NK-92 treated with Interleukin-12 subunit alpha and Interleukin-12 subunit beta, amount 100 ng/mL, for 24 hours (cell line): ENCODE data around the gene OR10W1.

Source experiments
- DNase-seq: peaks from one replicate; lab custom pipeline; 2025; lab: John Stamatoyannopoulos, UW

The OR10W1 gene

GRCh38 chr11:58268142-58268541 lies at the start of gene OR10W1:
OR10W1 (minus strand) TSS chr11:58268260; CDS start chr11:58267858, 402 bp downstream.
- no peak for DNase-seq

- DNase-seq, result no peak
Observed at GRCh38 chr11:58316142-58316541, 48.1 kb upstream of the OR10W1 start.

GRCh38 chr11:58301576-58301975 lies 33.5 kb upstream of the OR10W1 start:
- DNase-seq, result no peak

- no peak for DNase-seq
Observed at GRCh38 chr11:58292017-58292416, 24.0 kb upstream of the OR10W1 start.

- no peak for DNase-seq
Observed at GRCh38 chr11:58289266-58289665, 21.2 kb upstream of the OR10W1 start.

- DNase-seq, result no peak
Observed at GRCh38 chr11:58286249-58286648, 18.2 kb upstream of the OR10W1 start.

GRCh38 chr11:58285483-58286040 lies 17.5 kb upstream of the OR10W1 start:
- no peak for DNase-seq

GRCh38 chr11:58276151-58276550 lies 8.1 kb upstream of the OR10W1 start:
- DNase-seq, result no peak

GRCh38 chr11:58275002-58275401 lies 6.9 kb upstream of the OR10W1 start:
- no peak for DNase-seq

GRCh38 chr11:58259983-58260382 lies 8.1 kb downstream of the OR10W1 start:
- no peak for DNase-seq

- DNase-seq, result no peak
Observed at GRCh38 chr11:58254936-58255335, 13.1 kb downstream of the OR10W1 start.

GRCh38 chr11:58243954-58244353 lies 24.1 kb downstream of the OR10W1 start:
- no peak for DNase-seq

- DNase-seq, result no peak
Observed at GRCh38 chr11:58227956-58228615, 40.0 kb downstream of the OR10W1 start.

GRCh38 chr11:58222721-58223120 lies 45.3 kb downstream of the OR10W1 start:
- no peak for DNase-seq
